22Rv1 (cell line): ENCODE measurements around the gene PARD3.

ENCODE experiments used
- H3K27ac ChIP-seq: fragments of 450-650 bp; 2 replicates; pipeline ENCODE4 v1.5.1; 2017
- ZFX ChIP-seq: fragments of 450-650 bp; IDR thresholded peaks from 2 replicates; pipeline ENCODE4 v1.6.1; 2017; ENCODE audit warnings: antibody characterized with exemption, borderline replicate concordance
- TF ChIP-seq, protein P1 (sequence below): fragments of 450-650 bp; IDR thresholded peaks from 2 replicates; pipeline ENCODE4 v1.5.1; 2017; ENCODE audit warnings: mild to moderate bottlenecking

Gene PARD3

DNA sequence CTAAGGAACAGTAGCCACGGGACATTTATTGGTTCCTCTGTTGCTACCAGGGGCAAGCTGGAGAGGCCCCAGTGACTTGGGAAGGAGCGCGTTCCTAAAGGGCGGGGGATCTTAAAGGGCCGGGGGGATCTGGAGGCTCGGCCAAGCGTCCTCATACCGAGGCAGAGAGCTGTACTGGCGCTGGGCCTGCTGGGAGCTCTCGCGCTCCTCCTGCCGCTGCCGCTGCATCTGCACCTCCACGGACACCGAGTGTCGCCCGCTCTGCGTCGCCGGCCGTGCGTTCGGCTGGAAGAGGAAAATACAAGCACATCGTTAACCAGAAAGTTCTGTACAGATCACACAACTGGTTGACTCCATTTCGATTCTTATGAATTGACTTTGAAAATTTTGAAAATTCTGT lies 695.6 kb downstream of the PARD3 start:
- no peak overlapping the region for H3K27ac ChIP-seq
- no peak for TF ChIP-seq ZFX
- TF ChIP-seq, protein P1, sequence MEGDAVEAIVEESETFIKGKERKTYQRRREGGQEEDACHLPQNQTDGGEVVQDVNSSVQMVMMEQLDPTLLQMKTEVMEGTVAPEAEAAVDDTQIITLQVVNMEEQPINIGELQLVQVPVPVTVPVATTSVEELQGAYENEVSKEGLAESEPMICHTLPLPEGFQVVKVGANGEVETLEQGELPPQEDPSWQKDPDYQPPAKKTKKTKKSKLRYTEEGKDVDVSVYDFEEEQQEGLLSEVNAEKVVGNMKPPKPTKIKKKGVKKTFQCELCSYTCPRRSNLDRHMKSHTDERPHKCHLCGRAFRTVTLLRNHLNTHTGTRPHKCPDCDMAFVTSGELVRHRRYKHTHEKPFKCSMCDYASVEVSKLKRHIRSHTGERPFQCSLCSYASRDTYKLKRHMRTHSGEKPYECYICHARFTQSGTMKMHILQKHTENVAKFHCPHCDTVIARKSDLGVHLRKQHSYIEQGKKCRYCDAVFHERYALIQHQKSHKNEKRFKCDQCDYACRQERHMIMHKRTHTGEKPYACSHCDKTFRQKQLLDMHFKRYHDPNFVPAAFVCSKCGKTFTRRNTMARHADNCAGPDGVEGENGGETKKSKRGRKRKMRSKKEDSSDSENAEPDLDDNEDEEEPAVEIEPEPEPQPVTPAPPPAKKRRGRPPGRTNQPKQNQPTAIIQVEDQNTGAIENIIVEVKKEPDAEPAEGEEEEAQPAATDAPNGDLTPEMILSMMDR: no peak

DNA sequence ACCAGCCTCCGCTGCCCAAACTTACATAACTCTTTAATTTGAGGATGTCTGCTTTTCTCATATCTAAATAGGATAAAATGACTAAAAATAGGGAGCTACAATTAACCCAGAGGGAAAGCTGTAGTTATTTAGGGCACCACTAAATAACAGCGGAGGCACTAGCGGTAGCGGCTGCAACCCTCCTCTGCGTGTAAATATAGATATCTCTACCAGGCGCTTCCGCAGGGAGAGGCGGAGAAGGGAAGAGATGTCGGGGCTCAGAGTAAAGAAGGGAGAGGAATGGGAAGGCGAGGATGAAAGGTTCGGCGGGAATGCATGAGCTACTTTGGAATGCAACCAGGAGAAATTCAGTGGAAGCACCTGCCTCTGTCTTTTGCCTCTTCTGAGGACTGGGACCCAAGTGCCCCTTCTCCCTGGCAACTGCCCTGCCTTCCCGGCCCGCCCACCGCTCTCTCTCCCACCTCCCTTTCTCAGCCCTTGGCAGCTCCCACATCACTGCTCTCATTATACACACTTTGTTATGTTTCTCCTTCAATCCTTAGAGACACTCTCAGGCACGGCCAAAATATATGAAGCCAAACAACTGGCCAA lies 698.3 kb downstream of the PARD3 start:
- H3K27ac ChIP-seq: no peak overlapping the region
- TF ChIP-seq, protein P1: no peak
- TF ChIP-seq ZFX: no peak

DNA sequence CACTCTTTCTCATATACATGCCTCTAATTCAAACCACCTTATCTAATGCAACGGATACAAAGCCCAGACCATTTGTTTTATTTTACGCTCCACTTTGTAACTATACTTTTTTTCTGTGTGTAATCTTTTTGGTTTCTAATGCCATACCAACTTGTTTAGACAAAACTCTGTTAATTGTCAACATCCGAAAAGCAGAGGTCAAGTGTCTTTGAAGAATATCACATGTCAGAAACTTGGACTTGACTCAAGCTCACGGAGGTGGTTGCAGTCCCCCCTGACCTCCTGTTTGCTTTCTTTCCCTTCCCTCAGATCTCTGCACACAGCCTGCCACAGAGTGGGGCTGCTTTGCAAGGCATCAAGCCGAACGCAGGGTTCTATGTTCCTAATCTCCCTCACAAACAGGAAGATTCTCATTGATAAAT lies 698.9 kb downstream of the PARD3 start:
- no peak overlapping the region for H3K27ac ChIP-seq
- TF ChIP-seq, protein P1: no peak
- TF ChIP-seq ZFX: no peak

DNA sequence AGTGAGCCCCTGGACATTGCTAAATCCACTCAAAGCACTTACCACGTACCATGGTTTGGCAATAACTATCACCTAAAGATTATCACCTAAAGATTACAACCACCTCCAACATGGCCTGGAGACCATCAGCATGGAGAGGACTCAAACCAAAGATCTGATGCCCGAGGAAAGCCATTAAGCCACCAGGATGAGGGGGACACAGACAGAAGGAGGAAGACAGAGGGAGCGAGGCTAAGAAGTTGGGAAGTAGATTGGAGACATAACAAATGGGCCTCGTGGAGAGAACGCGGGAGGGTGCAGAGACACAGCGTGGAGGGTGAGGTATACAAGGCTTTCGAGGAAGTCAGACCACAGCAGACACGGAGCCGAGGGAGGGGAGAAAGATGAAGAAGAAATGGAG lies 700.2 kb downstream of the PARD3 start:
- TF ChIP-seq, protein P1: no peak
- TF ChIP-seq ZFX: no peak

DNA sequence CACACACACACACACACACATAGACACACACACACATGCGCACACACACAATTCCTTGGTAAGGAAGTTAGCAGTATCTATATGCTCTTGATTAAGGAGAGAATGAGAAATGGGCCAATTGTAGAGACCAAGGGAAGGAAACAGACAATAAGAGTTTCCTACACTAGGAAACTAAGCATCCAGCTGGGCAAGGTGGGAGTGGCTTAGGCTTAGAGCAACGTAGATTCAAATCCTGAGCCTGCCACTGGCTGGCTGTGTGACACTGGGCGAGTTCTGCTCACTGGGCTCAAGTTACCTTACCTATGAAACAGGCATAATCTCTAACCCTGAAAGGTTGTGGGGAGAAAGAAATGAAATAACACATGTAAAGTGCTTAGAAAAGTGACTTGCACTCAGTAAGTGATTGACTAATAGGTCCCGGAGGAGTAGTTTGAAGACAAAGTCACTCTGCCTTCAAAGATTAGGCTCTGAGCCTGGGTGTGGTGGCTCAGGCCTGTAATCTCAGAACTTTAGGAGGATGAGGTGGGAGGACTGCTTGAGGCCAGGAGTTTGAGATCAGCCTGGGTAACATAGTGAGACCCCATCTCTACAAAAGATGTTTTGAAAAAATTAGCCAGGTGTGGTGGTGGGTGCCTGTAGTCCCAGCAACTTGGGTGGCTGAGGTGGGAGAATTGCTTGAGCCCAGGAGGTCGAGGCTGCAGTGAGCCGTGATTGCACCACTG lies 701.4 kb downstream of the PARD3 start:
- no peak for TF ChIP-seq ZFX
- TF ChIP-seq, protein P1: no peak
- peak overlapping the region; percentile 17; the same call in 1 of the 2 replicates for H3K27ac ChIP-seq

More for the DNA sequence above, 700.2 kb downstream of the PARD3 start:
- no peak overlapping the region for H3K27ac ChIP-seq

DNA sequence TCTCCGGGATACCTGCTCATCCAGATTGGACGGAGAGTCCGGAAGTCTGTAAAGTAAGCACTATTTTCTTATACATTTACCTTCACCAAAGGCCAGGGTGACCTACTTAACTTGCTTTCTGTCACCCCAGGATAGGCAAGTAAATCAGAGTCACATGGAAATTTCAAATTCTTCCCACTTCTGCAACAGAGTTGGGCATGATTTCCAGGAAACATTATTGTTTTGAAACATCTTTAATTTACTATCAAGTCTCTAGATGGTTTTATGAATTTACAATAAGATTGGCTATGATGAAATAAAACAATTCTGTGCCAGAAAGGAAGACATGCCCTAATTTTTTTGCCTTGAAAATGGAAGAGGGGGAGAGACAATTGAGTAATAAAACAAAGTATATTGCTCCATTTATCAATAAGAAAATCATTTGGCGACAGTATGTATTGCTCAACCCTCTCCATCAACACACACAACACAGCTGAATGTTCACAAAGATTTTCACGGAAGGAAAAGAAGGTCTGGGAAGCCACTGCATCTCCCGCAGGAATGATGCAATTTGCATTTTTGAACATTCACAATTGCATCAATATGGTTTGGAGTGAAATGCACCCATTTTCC lies 702.8 kb downstream of the PARD3 start:
- TF ChIP-seq ZFX: no peak
- TF ChIP-seq, protein P1: no peak
- H3K27ac ChIP-seq: no peak overlapping the region

DNA sequence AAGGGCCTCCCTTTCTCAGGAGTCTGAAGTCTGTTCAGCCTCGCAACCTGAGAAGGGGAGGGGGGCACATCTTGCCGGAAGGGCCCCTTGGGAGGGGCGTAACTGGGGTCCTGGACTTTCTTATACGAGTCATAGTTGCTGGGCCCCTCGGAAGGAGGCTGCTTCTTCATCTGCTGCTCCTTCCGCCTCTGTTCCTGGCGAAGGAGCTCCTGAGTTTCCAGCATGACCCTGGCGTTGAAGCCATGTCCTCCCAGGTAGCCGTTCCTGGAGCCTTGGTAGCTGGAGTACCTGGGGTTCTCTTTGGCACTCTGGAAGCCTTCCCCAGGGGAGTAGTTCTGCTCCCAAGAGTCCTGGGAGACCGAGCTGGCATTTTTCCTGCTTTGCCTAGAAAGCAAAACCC lies 703.9 kb downstream of the PARD3 start:
- no peak overlapping the region for H3K27ac ChIP-seq
- TF ChIP-seq, protein P1: no peak
- TF ChIP-seq ZFX: no peak
